WTC11 (cell line): Measurements from ENCODE around the gene ADAD2. TPM values are rescaled to one million over a fixed set of nuclear protein-coding genes. Genes with fewer than 3 reads are reported as not detected.

Experiments used
- ATAC-seq: fragments of 200-7000 bp; cut with Tn5 transposase; 2 replicates; pipeline ENCODE4 v1.10.0; 2021; ENCODE audit warnings: mild to moderate bottlenecking, moderate library complexity
- CTCF ChIA-PET: fragments of 300-600 bp; sonication (Branson Sonifier 250); formaldehyde crosslinking; loops from one replicate; lab custom pipeline; 2021; ENCODE audit warnings: antibody characterized with exemption; lab: Charles Lee
- POLR2A ChIA-PET: fragments of 350-600 bp; sonication (Branson Sonifier 250); formaldehyde crosslinking; loops from one replicate; lab custom pipeline; 2021; ENCODE audit warnings: antibody characterized with exemption; lab: Charles Lee
- DNase-seq: peaks from one replicate; pipeline ENCODE4 v3.0.0; 2021; ENCODE audit warnings: low spot score
- H3K27ac Mint-ChIP-seq: 2 replicates; pipeline ENCODE4 v1.8.0; 2021; ENCODE audit warnings: mixed read lengths
- H3K27me3 Mint-ChIP-seq: 2 replicates; pipeline ENCODE4 v1.8.0; 2021; ENCODE audit warnings: low read depth, mild to moderate bottlenecking, moderate library complexity, mixed read lengths
- H3K36me3 Mint-ChIP-seq: 2 replicates; pipeline ENCODE4 v1.8.0; 2021; ENCODE audit warnings: mixed read lengths
- H3K4me1 Mint-ChIP-seq: 2 replicates; pipeline ENCODE4 v1.8.0; 2022; ENCODE audit warnings: mixed read lengths
- H3K4me3 Mint-ChIP-seq: 2 replicates; pipeline ENCODE4 v1.8.0; 2021; ENCODE audit warnings: mild to moderate bottlenecking, moderate library complexity, mixed read lengths
- H3K9me3 Mint-ChIP-seq: 2 replicates; pipeline ENCODE4 v1.8.0; 2021; ENCODE audit warnings: mixed read lengths
- CREM ChIP-seq: sonication (generic); formaldehyde crosslinking; IDR thresholded peaks from 2 replicates; pipeline ENCODE4 v1.8.1; 2022; ENCODE audit warnings: mild to moderate bottlenecking, missing genetic modification reagents, moderate library complexity
- EMX1 ChIP-seq: fragments of 250-450 bp; sonication (Bioruptor Pico); IDR thresholded peaks from 2 replicates; pipeline ENCODE4 v1.8.0; 2021; ENCODE audit warnings: mild to moderate bottlenecking
- GABPB1 ChIP-seq: sonication (generic); formaldehyde crosslinking; IDR thresholded peaks from 2 replicates; pipeline ENCODE4 v1.8.1; 2023; ENCODE audit warnings: mild to moderate bottlenecking, missing genetic modification reagents
- JAZF1 ChIP-seq: fragments of 250-450 bp; sonication (Bioruptor Pico); IDR thresholded peaks from 2 replicates; pipeline ENCODE4 v1.9.0; 2021; ENCODE audit warnings: moderate library complexity, mild to moderate bottlenecking, inconsistent platforms
- NFYB ChIP-seq: sonication (generic); formaldehyde crosslinking; conservative IDR thresholded peaks from 2 replicates; pipeline ENCODE4 v1.8.0; 2022; ENCODE audit warnings: low read depth, missing genetic modification reagents
- NR3C1 ChIP-seq: sonication (generic); formaldehyde crosslinking; conservative IDR thresholded peaks from 2 replicates; pipeline ENCODE4 v1.8.1; 2023; ENCODE audit warnings: low read depth, mild to moderate bottlenecking, missing genetic modification reagents
- OVOL2 ChIP-seq: fragments of 250-450 bp; sonication (Bioruptor Pico); IDR thresholded peaks from 2 replicates; pipeline ENCODE4 v1.9.0; 2021; ENCODE audit warnings: mild to moderate bottlenecking, borderline replicate concordance
- PRDM15 ChIP-seq: sonication (generic); formaldehyde crosslinking; IDR thresholded peaks from 2 replicates; pipeline ENCODE4 v1.8.0; 2022; ENCODE audit warnings: missing genetic modification reagents
- RORB ChIP-seq: fragments of 250-450 bp; sonication (Bioruptor Pico); IDR thresholded peaks from 2 replicates; pipeline ENCODE4 v1.9.0; 2021; ENCODE audit warnings: mild to moderate bottlenecking
- TCF7 ChIP-seq: sonication (generic); formaldehyde crosslinking; IDR thresholded peaks from 2 replicates; pipeline ENCODE4 v1.8.0; 2022; ENCODE audit warnings: mild to moderate bottlenecking, low read depth, missing genetic modification reagents, moderate library complexity
- ZBTB43 ChIP-seq: sonication (generic); formaldehyde crosslinking; IDR thresholded peaks from 2 replicates; pipeline ENCODE4 v1.8.1; 2023; ENCODE audit warnings: mild to moderate bottlenecking, missing genetic modification reagents
- ZNF121 ChIP-seq: sonication (generic); formaldehyde crosslinking; IDR thresholded peaks from 2 replicates; pipeline ENCODE4 v1.8.0; 2023; ENCODE audit warnings: missing genetic modification reagents
- total RNA-seq: library from RNA; stranded (reverse); gene quantifications from 3 replicates; pipeline ENCODE4 v1.2.3, GENCODE V29; 2021
- TF ChIP-seq, protein P1 (sequence below): sonication (generic); formaldehyde crosslinking; conservative IDR thresholded peaks from 2 replicates; pipeline ENCODE4 v1.8.1; 2023; ENCODE audit warnings: mild to moderate bottlenecking, low read depth, missing genetic modification reagents, moderate library complexity

The ADAD2 gene
- total RNA-seq, 1 experiment from 2014 or later: 1.6 TPM

DNA sequence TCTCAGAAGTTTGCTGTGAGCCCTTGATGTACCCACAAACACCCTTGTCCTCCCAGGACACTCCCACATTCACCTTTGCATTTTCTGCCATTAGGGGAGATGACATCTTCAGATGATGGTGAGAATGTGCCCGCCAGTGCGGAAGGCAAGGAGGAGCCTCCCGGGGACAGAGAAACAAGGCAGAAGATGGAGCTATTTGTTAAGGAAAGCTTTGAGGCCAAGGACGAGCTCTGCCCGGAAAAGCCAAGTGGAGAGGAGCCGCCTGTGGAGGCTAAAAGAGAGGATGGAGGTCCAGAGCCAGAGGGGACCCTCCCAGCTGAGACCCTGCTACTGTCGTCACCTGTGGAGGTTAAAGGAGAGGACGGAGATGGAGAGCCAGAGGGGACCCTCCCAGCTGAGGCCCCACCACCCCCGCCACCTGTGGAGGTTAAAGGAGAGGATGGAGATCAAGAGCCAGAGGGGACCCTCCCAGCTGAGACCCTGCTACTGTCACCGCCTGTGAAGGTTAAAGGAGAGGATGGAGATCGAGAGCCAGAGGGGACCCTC, 21.1 kb upstream of the ADAD2 start (continued):
- TF ChIP-seq NR3C1 (CRISPR knock-in tag): no peak

GRCh38 chr16:84174396-84174795, 16.6 kb upstream of the ADAD2 start:
- no peak for ATAC-seq
- CTCF ChIA-PET: interaction anchor here (0.8 to 5.8 kb wide), 4 partner anchors 13 to 90 kb away, joined by 3 to 41 read pairs (median 7); partner anchors contain the start of genes MBTPS1 and TAF1C

More at GRCh38 chr16:84174396-84174795, 16.6 kb upstream of the ADAD2 start:
- Mint-ChIP-seq H3K27ac (no peak overlapping the region), H3K9me3 (no peaks in the 10 kb centered on the region), H3K36me3 (peaks cover 11% of the 10 kb centered on the region; the same call in 1 of the 2 replicates), H3K27me3 (no peaks in the 10 kb centered on the region), H3K4me3 (no peak overlapping the region), H3K4me1 (no peaks in the 10 kb centered on the region)
- POLR2A ChIA-PET: no interaction called here
- DNase-seq: no peak
- TF ChIP-seq JAZF1 (CRISPR knock-in tag) (no peak), RORB (no peak), OVOL2 (no peak), ZNF121 (CRISPR knock-in tag) (no peak), NFYB (no peak), ZBTB43 (no peak), PRDM15 (no peak), GABPB1 (no peak), TCF7 (no peak), EMX1 (CRISPR knock-in tag) (no peak), CREM (CRISPR knock-in tag) (no peak)
- TF ChIP-seq, protein P1, sequence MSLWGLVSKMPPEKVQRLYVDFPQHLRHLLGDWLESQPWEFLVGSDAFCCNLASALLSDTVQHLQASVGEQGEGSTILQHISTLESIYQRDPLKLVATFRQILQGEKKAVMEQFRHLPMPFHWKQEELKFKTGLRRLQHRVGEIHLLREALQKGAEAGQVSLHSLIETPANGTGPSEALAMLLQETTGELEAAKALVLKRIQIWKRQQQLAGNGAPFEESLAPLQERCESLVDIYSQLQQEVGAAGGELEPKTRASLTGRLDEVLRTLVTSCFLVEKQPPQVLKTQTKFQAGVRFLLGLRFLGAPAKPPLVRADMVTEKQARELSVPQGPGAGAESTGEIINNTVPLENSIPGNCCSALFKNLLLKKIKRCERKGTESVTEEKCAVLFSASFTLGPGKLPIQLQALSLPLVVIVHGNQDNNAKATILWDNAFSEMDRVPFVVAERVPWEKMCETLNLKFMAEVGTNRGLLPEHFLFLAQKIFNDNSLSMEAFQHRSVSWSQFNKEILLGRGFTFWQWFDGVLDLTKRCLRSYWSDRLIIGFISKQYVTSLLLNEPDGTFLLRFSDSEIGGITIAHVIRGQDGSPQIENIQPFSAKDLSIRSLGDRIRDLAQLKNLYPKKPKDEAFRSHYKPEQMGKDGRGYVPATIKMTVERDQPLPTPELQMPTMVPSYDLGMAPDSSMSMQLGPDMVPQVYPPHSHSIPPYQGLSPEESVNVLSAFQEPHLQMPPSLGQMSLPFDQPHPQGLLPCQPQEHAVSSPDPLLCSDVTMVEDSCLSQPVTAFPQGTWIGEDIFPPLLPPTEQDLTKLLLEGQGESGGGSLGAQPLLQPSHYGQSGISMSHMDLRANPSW (CRISPR knock-in tag): no peak
